ENCODE measurements around the gene SERPIND1.

DNA sequence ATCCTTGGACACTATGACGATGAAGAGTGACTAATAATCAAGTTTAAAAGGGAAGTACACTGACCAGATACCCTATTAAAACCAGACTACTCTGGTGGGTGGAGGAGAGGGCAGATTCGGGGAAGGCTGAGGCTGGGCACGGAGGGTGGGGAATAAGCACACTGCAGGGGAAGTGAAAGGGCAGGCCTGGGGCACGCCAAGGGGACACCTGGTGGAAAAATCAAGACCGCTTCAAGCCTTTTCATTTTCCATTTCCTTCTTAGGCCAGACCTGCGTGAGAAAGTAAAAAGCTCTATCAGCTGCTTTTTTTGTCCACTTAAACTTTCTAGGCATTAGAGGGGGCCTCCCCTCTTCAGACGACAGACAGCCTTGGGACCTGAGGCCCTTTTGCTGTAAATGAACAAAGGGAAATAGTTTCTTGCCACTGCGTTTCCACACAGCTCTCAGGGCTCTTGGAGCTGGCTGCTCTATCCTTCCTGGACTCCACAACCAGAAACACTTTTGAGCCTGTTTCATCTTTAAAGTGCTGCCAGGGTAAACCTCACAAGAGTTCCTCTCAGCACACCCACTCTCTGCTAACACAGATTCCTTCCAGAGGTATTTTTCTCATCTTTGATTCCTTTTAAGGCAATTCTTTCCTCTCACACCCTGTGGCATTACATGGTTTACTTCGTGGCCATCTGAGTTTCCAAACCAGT, 25.0 kb upstream of the SERPIND1 start:
- TF ChIP-seq POLR2A (IDR thresholded peaks at IDR 0.05), result no peak
- TF ChIP-seq, protein P1, sequence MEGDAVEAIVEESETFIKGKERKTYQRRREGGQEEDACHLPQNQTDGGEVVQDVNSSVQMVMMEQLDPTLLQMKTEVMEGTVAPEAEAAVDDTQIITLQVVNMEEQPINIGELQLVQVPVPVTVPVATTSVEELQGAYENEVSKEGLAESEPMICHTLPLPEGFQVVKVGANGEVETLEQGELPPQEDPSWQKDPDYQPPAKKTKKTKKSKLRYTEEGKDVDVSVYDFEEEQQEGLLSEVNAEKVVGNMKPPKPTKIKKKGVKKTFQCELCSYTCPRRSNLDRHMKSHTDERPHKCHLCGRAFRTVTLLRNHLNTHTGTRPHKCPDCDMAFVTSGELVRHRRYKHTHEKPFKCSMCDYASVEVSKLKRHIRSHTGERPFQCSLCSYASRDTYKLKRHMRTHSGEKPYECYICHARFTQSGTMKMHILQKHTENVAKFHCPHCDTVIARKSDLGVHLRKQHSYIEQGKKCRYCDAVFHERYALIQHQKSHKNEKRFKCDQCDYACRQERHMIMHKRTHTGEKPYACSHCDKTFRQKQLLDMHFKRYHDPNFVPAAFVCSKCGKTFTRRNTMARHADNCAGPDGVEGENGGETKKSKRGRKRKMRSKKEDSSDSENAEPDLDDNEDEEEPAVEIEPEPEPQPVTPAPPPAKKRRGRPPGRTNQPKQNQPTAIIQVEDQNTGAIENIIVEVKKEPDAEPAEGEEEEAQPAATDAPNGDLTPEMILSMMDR (IDR thresholded peaks at IDR 0.05), result no peak
- no peak for TF ChIP-seq EP300 (IDR thresholded peaks at IDR 0.05)
